Vagina (tissue), 2 donors: Measurements from ENCODE around the gene SLC5A3. TPM values are rescaled to one million over a fixed set of nuclear protein-coding genes. Genes with fewer than 3 reads are reported as not detected.

Experiments
- DNase-seq, 2 donors: peaks; one replicate each; pipeline ENCODE4 v3.0.0-alpha.2; 2017; ENCODE audit errors: extremely low spot score in 2 of 2
- H3K27ac ChIP-seq: fragments of 200-600 bp; sonication (generic); one replicate; pipeline ENCODE4 v1.5.1; 2019
- H3K27me3 ChIP-seq: fragments of 200-600 bp; sonication (generic); one replicate; pipeline ENCODE4 v1.5.1; 2019
- H3K36me3 ChIP-seq, 2 donors: fragments of 200-600 bp; sonication (generic); one replicate each; pipeline ENCODE4 v1.5.1; 2017 to 2019
- H3K4me1 ChIP-seq: fragments of 200-600 bp; sonication (generic); one replicate; pipeline ENCODE4 v1.5.1; 2019
- H3K4me3 ChIP-seq, 2 donors: fragments of 200-600 bp; sonication (generic); 1 replicate in 1 of 2; 2 replicates in 1 of 2; pipeline ENCODE4 v1.5.1; 2016 to 2019
- H3K9me3 ChIP-seq: fragments of 200-600 bp; sonication (generic); one replicate; pipeline ENCODE4 v1.5.1; 2019
- POLR2A ChIP-seq, 2 donors: fragments of 450-650 bp; IDR thresholded peaks; one replicate each; pipeline ENCODE4 v1.6.1; 2017; ENCODE audit warnings: antibody characterized with exemption in 2 of 2, mild to moderate bottlenecking in 2 of 2, moderate library complexity in 2 of 2
- POLR2AphosphoS5 ChIP-seq, 2 donors: sonication (generic); formaldehyde crosslinking; IDR thresholded peaks; one replicate each; pipeline ENCODE4 v1.9.0; 2017; ENCODE audit warnings: antibody characterized with exemption in 2 of 2, mild to moderate bottlenecking in 2 of 2, low read depth in 1 of 2; ENCODE audit not compliant: insufficient read depth in 1 of 2
- intact Hi-C: fragments of 100-400 bp; cut with DNase I; formaldehyde crosslinking; loops from one replicate; pipeline ENCODE4 v1.15.1; 2023
- total RNA-seq: library from RNA; depleted of rRNA; stranded (reverse); fragments of >200 nt; gene quantifications from one replicate; pipeline ENCODE4 v1.2.3, GENCODE V29; 2016
- TF ChIP-seq, protein P1 (sequence below), 3 experiments: fragments of 450-650 bp in 2 of 3; fragments of 200-600 bp in 1 of 3; sonication (generic) in 1 of 3; IDR thresholded peaks; one replicate each; pipeline ENCODE4 v1.5.1; 2017 to 2019; ENCODE audit warnings: antibody characterized with exemption in 3 of 3, mild to moderate bottlenecking in 2 of 3, moderate library complexity in 2 of 3

SLC5A3 gene
- total RNA-seq, 1 donor from 2014 or later, result 17.9 TPM

DNA sequence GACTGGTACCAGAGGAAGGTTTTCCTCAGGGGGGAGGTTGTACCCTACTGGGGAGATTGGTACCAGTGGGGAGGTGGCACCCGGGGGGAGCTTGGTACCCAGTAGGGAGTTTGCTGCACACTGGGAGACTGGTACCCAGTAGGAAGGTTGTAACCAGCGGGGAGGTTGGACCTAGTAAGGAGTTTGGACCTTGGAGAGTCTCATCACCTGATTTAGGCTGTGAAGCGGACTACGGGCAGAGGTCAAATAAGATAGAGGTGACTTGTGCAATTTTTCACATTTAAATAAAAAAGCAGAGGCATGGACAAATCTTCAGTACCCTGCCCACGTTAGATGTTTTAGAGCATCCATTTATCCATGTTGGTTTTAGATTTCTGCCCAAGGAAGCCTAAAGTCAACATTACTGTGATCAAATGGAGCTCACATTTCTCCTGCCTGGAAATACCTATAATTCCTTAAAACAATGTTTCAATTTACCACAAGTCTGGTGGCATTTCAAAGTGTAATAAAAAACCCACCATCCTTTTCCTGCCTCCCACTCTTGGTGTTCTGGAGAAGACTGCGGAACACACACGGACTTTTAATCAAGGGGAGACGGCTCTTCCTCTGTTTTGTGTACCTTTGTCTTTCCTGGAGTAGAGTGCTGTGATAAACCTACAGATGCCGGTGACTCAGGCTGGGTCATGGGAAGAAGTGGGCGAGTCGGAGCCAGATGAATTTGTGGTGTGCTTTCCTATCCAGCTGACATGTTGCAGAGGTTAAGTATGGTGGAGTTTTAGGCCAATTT, 36.2 kb upstream of the SLC5A3 start:
- H3K36me3 ChIP-seq, result no peaks in the 10 kb centered on the region
- H3K27ac ChIP-seq, result no peak overlapping the region
- H3K4me3 ChIP-seq, result no peak overlapping the region
- no peaks in the 10 kb centered on the region for H3K4me1 ChIP-seq
- H3K9me3 ChIP-seq, result no peaks in the 10 kb centered on the region
- H3K27me3 ChIP-seq, result no peaks in the 10 kb centered on the region
- TF ChIP-seq POLR2A (IDR thresholded peaks at IDR 0.05), result no peak
- TF ChIP-seq, protein P1, sequence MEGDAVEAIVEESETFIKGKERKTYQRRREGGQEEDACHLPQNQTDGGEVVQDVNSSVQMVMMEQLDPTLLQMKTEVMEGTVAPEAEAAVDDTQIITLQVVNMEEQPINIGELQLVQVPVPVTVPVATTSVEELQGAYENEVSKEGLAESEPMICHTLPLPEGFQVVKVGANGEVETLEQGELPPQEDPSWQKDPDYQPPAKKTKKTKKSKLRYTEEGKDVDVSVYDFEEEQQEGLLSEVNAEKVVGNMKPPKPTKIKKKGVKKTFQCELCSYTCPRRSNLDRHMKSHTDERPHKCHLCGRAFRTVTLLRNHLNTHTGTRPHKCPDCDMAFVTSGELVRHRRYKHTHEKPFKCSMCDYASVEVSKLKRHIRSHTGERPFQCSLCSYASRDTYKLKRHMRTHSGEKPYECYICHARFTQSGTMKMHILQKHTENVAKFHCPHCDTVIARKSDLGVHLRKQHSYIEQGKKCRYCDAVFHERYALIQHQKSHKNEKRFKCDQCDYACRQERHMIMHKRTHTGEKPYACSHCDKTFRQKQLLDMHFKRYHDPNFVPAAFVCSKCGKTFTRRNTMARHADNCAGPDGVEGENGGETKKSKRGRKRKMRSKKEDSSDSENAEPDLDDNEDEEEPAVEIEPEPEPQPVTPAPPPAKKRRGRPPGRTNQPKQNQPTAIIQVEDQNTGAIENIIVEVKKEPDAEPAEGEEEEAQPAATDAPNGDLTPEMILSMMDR (IDR thresholded peaks at IDR 0.05), result no peak
- TF ChIP-seq POLR2AphosphoS5 (IDR thresholded peaks at IDR 0.05; ENCODE audit: insufficient read depth in 1 of 2, low read depth in 1 of 2), result no peak
- DNase-seq, result peak in 1 of 2 donors; percentile 84
- intact Hi-C loops, result no loop called here

DNA sequence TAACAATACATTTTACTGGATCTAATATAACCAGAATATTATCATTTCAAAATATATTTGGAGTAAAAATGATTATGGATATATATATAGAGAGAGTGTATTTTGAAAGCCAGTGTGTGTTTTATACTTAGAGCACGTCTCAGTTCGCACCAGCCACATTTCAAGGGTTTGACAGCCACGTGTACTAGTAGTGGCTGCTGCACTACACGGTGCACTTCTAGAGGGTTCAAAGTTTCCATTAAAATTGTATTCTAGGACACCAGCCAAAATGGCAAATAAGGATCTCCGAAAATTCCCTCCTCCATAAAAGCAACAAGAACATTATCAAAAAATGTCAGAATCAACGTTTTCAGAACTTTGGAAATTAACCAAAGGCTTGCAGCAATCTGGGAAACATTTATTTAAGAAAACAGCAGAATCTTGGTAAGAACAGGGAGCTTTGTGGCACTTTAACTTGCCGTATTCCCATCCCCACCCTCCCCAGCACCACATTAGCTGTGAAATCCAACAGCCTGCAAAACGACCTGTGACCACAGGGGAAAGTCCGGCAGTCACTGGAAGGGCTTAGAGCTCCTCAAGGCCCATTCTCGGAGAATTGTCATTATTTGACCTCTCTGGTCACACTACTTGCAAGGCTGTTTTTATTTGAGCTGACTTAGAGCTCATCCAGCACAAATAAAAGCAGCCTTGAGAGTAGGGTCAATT, 33.5 kb upstream of the SLC5A3 start:
- Histone ChIP-seq H3K4me3 (no peak overlapping the region), H3K27ac (no peak overlapping the region), H3K9me3 (no peaks in the 10 kb centered on the region), H3K27me3 (no peaks in the 10 kb centered on the region), H3K36me3 (no peaks in the 10 kb centered on the region), H3K4me1 (no peaks in the 10 kb centered on the region)
- TF ChIP-seq POLR2A (IDR thresholded peaks at IDR 0.05), result no peak
- TF ChIP-seq, protein P1 (IDR thresholded peaks at IDR 0.05), result no peak
- TF ChIP-seq POLR2AphosphoS5 (IDR thresholded peaks at IDR 0.05; ENCODE audit: insufficient read depth in 1 of 2, low read depth in 1 of 2), result no peak
- DNase-seq, result no peak
- intact Hi-C loops, result no loop called here

DNA sequence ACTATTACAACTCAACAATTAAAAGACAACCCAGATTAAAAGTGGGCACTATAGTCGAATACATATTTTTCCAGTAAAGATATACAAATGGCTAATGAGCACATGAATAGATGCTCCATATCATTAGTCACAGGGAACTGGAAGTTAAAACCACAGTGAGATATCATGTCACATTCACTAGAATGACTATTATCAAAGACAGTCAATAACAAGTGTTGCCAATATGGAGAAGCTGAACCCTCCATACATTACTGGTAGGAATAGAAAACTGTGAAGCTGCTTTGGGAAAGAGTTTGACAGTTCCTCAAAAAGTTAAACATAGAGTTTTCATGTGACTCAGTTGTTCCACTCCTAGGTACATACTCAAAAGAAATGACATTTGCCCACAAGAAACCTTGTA, 30.6 kb upstream of the SLC5A3 start:
- Histone ChIP-seq H3K4me3 (no peak overlapping the region), H3K36me3 (no peaks in the 10 kb centered on the region), H3K27me3 (no peaks in the 10 kb centered on the region), H3K4me1 (no peaks in the 10 kb centered on the region), H3K9me3 (no peaks in the 10 kb centered on the region), H3K27ac (no peak overlapping the region)
- no peak for DNase-seq
- TF ChIP-seq POLR2AphosphoS5 (IDR thresholded peaks at IDR 0.05; ENCODE audit: insufficient read depth in 1 of 2, low read depth in 1 of 2) (no peak), POLR2A (IDR thresholded peaks at IDR 0.05) (no peak)
- TF ChIP-seq, protein P1 (IDR thresholded peaks at IDR 0.05), result no peak
- intact Hi-C loops, result no loop called here

DNA sequence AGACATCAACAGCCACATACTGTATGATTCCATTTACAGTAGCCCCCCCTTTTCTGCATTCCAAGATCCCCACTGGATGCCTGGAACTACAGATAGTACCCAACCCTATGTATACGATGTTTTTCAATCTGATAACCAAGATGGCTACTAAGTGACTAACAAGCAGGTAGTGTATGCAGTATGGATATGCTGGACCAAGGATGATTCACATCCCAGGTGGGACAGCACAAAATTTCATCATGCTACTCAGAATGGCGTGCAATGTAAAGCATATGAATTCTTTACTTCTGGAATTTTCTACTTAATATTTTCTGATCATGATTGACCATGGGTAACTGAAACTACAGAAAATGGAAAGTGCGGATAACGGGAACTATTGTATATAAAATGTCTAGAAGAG, 30.0 kb upstream of the SLC5A3 start:
- intact Hi-C loops, result no loop called here
- H3K4me3 ChIP-seq, result no peak overlapping the region
- H3K36me3 ChIP-seq, result no peaks in the 10 kb centered on the region
- no peak overlapping the region for H3K27ac ChIP-seq
- no peak for TF ChIP-seq POLR2A (IDR thresholded peaks at IDR 0.05)
- TF ChIP-seq, protein P1 (IDR thresholded peaks at IDR 0.05), result no peak
- TF ChIP-seq POLR2AphosphoS5 (IDR thresholded peaks at IDR 0.05; ENCODE audit: insufficient read depth in 1 of 2, low read depth in 1 of 2), result no peak
- no peaks in the 10 kb centered on the region for H3K4me1 ChIP-seq
- no peaks in the 10 kb centered on the region for H3K27me3 ChIP-seq
- no peak for DNase-seq
- no peaks in the 10 kb centered on the region for H3K9me3 ChIP-seq

DNA sequence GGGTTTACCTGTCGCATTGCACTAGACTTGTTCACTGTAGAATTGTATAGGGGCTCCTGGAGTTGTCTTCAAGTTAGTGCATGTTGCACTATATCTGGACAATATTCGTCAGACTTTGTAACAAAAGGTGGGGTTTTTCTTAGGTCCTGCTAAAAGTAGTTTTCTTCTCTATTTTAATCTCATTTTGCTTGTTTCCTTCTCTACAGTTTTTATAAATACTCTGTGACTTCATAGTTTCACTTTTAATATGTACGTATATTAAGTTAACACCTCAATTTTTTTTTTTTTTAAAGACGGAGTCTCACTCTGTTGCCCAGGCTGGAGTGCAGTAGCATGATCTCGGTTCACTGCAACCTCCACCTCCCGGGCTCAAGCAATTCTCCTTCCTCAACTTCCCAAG, 26.5 kb upstream of the SLC5A3 start:
- Histone ChIP-seq H3K27me3 (no peaks in the 10 kb centered on the region), H3K36me3 (no peaks in the 10 kb centered on the region), H3K27ac (no peak overlapping the region), H3K4me1 (no peaks in the 10 kb centered on the region), H3K4me3 (no peak overlapping the region), H3K9me3 (no peaks in the 10 kb centered on the region)
- no peak for DNase-seq
- TF ChIP-seq POLR2A (IDR thresholded peaks at IDR 0.05), result no peak
- TF ChIP-seq POLR2AphosphoS5 (IDR thresholded peaks at IDR 0.05; ENCODE audit: insufficient read depth in 1 of 2, low read depth in 1 of 2), result no peak
- intact Hi-C loops, result no loop called here
